GM12878 (cell line): ENCODE measurements around the gene MFN1. TPM values are rescaled to one million over a fixed set of nuclear protein-coding genes. Genes with fewer than 3 reads are reported as not detected.

Experiments used
- BCLAF1 ChIP-seq: fragments of 450-650 bp; IDR thresholded peaks from 2 replicates; pipeline ENCODE4 v1.6.1; 2017; ENCODE audit warnings: antibody characterized with exemption, mild to moderate bottlenecking, moderate library complexity
- CREM ChIP-seq: IDR thresholded peaks from 2 replicates; pipeline ENCODE4 v1.6.1; 2014; ENCODE audit warnings: antibody characterized with exemption, low read depth
- HDGF ChIP-seq: fragments of 450-650 bp; IDR thresholded peaks from 2 replicates; pipeline ENCODE4 v1.6.1; 2016; ENCODE audit warnings: antibody characterized with exemption
- HSF1 ChIP-seq: fragments of 150-350 bp; IDR thresholded peaks from 2 replicates; pipeline ENCODE4 v1.6.1; 2014; ENCODE audit warnings: mild to moderate bottlenecking, low read depth, low read length
- POLR2AphosphoS2 ChIP-seq: IDR thresholded peaks from 2 replicates; pipeline ENCODE4 v1.6.1; 2011; ENCODE audit warnings: low read depth, mild to moderate bottlenecking, low read length, improper control_type of control experiment, moderate library complexity
- polyA plus RNA-seq, 11 experiments: library from polyadenylated mRNA; depleted of rRNA in 4 of 11; unstranded in 6 of 11; stranded (reverse) in 5 of 11; fragments of >200 nt; fragmentation: Nextera tagmentation in 4 of 11; fragmentation: Illumina TruSeq in 1 of 11; extraction: Ambion mirVana in 4 of 11; extraction: Trizol in 1 of 11; gene quantifications; 1 replicate in 1 of 11; 2 replicates in 10 of 11; pipeline versions ENCODE4 v1.2.1 to v1.2.3, GENCODE V29; 2011 to 2016; ENCODE audit warnings: inconsistent platforms in 2 of 11, missing spikeins in 2 of 11, low read depth in 1 of 11
- total RNA-seq, 4 experiments: library from RNA; depleted of rRNA in 3 of 4; stranded (reverse); fragments of >200 nt in 3 of 4; fragmentation: Illumina TruSeq in 1 of 4; extraction: Trizol in 1 of 4; gene quantifications; 2 replicates each; pipeline versions ENCODE4 v1.2.1 to v1.2.3, GENCODE V29; 2013 to 2021
- TF ChIP-seq, protein P1 (sequence below): IDR thresholded peaks from 2 replicates; pipeline ENCODE4 v1.6.1; 2012; ENCODE audit warnings: improper control_type of control experiment, low read depth, low read length; ENCODE audit not compliant: insufficient replicate concordance

Gene MFN1
- total and polyA plus RNA-seq, 10 of the 15 experiments (the other 5 are each of a cell fraction or from before 2014, with no cell fraction given), result 14.4 to 120 (median 39.8) TPM

DNA sequence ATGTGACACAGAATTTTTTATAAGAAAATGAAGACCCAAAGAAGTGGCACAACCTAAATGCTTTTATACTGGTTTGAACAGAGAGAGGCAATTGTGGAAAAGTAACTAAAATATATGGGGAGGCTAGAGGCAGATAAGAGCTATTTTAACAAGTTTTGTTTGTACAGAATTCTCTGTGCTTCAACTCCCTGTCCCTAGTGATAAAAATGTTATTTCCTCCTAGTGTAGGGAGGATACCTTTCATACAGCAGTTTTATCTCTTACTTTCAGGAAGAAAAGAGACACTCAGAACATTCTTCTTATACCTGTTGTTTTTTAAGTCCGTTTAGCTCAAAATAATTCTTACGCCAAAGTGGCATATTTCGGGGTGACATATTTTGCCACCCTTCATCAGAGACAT, 45.9 kb upstream of the MFN1 start (continued):
- TF ChIP-seq BCLAF1 (no peak), HDGF (no peak), CREM (no peak), POLR2AphosphoS2 (no peak), HSF1 (no peak)
- TF ChIP-seq, protein P1, sequence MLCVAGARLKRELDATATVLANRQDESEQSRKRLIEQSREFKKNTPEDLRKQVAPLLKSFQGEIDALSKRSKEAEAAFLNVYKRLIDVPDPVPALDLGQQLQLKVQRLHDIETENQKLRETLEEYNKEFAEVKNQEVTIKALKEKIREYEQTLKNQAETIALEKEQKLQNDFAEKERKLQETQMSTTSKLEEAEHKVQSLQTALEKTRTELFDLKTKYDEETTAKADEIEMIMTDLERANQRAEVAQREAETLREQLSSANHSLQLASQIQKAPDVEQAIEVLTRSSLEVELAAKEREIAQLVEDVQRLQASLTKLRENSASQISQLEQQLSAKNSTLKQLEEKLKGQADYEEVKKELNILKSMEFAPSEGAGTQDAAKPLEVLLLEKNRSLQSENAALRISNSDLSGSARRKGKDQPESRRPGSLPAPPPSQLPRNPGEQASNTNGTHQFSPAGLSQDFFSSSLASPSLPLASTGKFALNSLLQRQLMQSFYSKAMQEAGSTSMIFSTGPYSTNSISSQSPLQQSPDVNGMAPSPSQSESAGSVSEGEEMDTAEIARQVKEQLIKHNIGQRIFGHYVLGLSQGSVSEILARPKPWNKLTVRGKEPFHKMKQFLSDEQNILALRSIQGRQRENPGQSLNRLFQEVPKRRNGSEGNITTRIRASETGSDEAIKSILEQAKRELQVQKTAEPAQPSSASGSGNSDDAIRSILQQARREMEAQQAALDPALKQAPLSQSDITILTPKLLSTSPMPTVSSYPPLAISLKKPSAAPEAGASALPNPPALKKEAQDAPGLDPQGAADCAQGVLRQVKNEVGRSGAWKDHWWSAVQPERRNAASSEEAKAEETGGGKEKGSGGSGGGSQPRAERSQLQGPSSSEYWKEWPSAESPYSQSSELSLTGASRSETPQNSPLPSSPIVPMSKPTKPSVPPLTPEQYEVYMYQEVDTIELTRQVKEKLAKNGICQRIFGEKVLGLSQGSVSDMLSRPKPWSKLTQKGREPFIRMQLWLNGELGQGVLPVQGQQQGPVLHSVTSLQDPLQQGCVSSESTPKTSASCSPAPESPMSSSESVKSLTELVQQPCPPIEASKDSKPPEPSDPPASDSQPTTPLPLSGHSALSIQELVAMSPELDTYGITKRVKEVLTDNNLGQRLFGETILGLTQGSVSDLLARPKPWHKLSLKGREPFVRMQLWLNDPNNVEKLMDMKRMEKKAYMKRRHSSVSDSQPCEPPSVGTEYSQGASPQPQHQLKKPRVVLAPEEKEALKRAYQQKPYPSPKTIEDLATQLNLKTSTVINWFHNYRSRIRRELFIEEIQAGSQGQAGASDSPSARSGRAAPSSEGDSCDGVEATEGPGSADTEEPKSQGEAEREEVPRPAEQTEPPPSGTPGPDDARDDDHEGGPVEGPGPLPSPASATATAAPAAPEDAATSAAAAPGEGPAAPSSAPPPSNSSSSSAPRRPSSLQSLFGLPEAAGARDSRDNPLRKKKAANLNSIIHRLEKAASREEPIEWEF, result no peak
- TF ChIP-seq, all 136 proteins: peak for 0
